ENCODE measurements around the gene SMOC2.

DNA sequence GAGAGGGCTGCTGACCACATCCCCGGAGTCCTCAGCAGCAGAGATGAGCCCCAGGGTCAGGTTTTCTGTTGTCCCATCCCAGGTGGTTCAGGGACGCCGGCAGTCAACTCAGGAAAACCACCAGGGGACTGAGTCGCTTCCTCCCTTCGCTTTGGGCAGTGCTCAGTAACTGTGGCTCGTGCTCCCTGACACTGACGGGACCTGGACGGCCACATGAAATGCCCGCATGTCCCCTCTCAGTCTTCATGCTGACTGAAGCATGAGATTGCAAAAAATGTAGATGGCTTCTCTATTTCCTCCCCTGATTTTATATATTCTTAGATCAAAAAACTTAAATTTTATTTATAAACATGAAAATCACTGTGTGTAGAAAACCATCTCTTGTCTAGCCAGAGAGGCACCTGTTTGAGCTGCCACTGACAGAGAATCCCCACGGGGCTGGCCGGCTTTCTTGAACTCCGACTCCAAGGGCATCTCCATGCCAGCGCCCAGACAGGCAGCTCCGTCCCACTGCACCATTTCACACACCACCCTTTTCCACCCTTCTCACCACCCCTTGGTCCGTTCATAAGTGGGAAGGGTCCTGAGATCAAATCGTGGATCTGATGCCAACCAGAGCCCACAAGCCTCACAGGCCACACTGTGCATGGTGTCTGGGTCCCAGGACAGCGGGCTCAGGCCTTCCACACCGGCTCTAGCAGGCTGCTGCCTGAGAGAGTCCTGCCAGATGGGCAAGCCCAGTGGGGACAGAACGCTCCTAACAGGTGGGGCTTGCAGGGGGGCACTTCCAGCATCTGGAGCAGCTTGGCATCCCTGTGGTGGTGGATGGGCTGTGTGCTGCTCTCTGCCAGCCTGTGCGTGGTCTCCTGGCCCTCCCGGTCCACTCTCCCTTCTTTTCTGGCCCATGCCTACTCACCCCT lies 98.2 kb downstream of the SMOC2 start:
- TF ChIP-seq, protein P1, sequence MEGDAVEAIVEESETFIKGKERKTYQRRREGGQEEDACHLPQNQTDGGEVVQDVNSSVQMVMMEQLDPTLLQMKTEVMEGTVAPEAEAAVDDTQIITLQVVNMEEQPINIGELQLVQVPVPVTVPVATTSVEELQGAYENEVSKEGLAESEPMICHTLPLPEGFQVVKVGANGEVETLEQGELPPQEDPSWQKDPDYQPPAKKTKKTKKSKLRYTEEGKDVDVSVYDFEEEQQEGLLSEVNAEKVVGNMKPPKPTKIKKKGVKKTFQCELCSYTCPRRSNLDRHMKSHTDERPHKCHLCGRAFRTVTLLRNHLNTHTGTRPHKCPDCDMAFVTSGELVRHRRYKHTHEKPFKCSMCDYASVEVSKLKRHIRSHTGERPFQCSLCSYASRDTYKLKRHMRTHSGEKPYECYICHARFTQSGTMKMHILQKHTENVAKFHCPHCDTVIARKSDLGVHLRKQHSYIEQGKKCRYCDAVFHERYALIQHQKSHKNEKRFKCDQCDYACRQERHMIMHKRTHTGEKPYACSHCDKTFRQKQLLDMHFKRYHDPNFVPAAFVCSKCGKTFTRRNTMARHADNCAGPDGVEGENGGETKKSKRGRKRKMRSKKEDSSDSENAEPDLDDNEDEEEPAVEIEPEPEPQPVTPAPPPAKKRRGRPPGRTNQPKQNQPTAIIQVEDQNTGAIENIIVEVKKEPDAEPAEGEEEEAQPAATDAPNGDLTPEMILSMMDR (IDR thresholded peaks at IDR 0.05): no peak
- TF ChIP-seq POLR2A (IDR thresholded peaks at IDR 0.05): no peak
